ENCODE measurements around the gene OR2T1.
"Not testable (repeated sequence)": the region's sequence is repeated elsewhere in the genome, so short reads cannot be mapped to it uniquely, and the experiment has no call there.

The OR2T1 gene

GRCh38 chr1:248402748-248403147 is at the start of gene OR2T1:
Gene OR2T1, plus strand, starts transcription at chr1:248403048. Its CDS starts 3,100 bp downstream, at chr1:248406148.
- DNase-seq = no peak

GRCh38 chr1:248359415-248359814 is 43.4 kb upstream of the OR2T1 start:
- no peak for DNase-seq

GRCh38 chr1:248361121-248361715 is 41.6 kb upstream of the OR2T1 start, which contains the start of gene OR2T4:
Gene OR2T4, plus strand, starts transcription at chr1:248361665. Its CDS starts 0 bp downstream, at chr1:248361665.
- DNase-seq = no peak

- DNase-seq = no peak
Observed at GRCh38 chr1:248366609-248367008, 36.2 kb upstream of the OR2T1 start.

GRCh38 chr1:248372394-248372793 is 30.5 kb upstream of the OR2T1 start:
- DNase-seq = no peak

GRCh38 chr1:248373761-248374160 is 29.1 kb upstream of the OR2T1 start:
- no peak for DNase-seq

GRCh38 chr1:248375446-248375845 is 27.4 kb upstream of the OR2T1 start, which contains the start of gene OR2T6:
Gene OR2T6, plus strand, starts transcription at chr1:248375746. Its CDS starts 11,863 bp downstream, at chr1:248387609.
- DNase-seq = no peak

GRCh38 chr1:248376916-248377315 is 25.9 kb upstream of the OR2T1 start:
- DNase-seq = no peak

- no peak for DNase-seq
Observed at GRCh38 chr1:248380854-248381253, 22.0 kb upstream of the OR2T1 start.

- no peak for DNase-seq
Observed at GRCh38 chr1:248388426-248388825, 14.4 kb upstream of the OR2T1 start.

- DNase-seq = no peak
Observed at GRCh38 chr1:248393050-248393449, 9.8 kb upstream of the OR2T1 start.

GRCh38 chr1:248404024-248404423 is 1.2 kb downstream of the OR2T1 start:
- peak; percentile 2 for DNase-seq

GRCh38 chr1:248406721-248407692 is 4.2 kb downstream of the OR2T1 start:
- no peak for DNase-seq

GRCh38 chr1:248416226-248416625 is 13.4 kb downstream of the OR2T1 start:
- no peak for DNase-seq

- no peak for DNase-seq
Observed at GRCh38 chr1:248417854-248418253, 15.0 kb downstream of the OR2T1 start.

- peak; percentile 6 for DNase-seq
Observed at GRCh38 chr1:248421384-248421783, 18.5 kb downstream of the OR2T1 start.

GRCh38 chr1:248427526-248428191 is 24.8 kb downstream of the OR2T1 start:
- DNase-seq = not testable (repeated sequence)

GRCh38 chr1:248428192-248428533 is 25.3 kb downstream of the OR2T1 start:
- not testable (repeated sequence) for DNase-seq

- DNase-seq = not testable (repeated sequence)
Observed at GRCh38 chr1:248431683-248432082, 28.8 kb downstream of the OR2T1 start.

- not testable (repeated sequence) for DNase-seq
Observed at GRCh38 chr1:248432201-248432600, 29.4 kb downstream of the OR2T1 start.

GRCh38 chr1:248433811-248434415 is 31.1 kb downstream of the OR2T1 start:
- not testable (repeated sequence) for DNase-seq

- not testable (repeated sequence) for DNase-seq
Observed at GRCh38 chr1:248434913-248435312, 32.1 kb downstream of the OR2T1 start.

- DNase-seq = not testable (repeated sequence)
Observed at GRCh38 chr1:248436303-248436702, 33.5 kb downstream of the OR2T1 start.
